Brain microvascular endothelial cell (primary cell): ENCODE results near the gene STRA6.
"Not testable (repeated sequence)": the region's sequence is repeated elsewhere in the genome, so short reads cannot be mapped to it uniquely, and the experiment has no call there.

Experiments
- DNase-seq: peaks from one replicate; pipeline ENCODE4 v3.0.0-alpha.2; 2020
- H3K27ac ChIP-seq: fragments of 250-450 bp; sonication (Bioruptor Pico); 2 replicates; pipeline ENCODE4 v1.5.1; 2020; ENCODE audit warnings: mild to moderate bottlenecking, moderate library complexity
- H3K27me3 ChIP-seq: fragments of 250-450 bp; sonication (Bioruptor Pico); replicated peaks from 2 replicates; pipeline ENCODE4 v1.5.1; 2020; ENCODE audit warnings: mild to moderate bottlenecking
- H3K36me3 ChIP-seq: fragments of 250-450 bp; sonication (Bioruptor Pico); replicated peaks from 2 replicates; pipeline ENCODE4 v1.5.1; 2020; ENCODE audit warnings: mild to moderate bottlenecking
- H3K4me3 ChIP-seq: 2 replicates; pipeline ENCODE4 v1.5.1; 2011; ENCODE audit warnings: low read depth, mild to moderate bottlenecking, control low read depth, low read length, moderate library complexity
- in situ Hi-C: cut with HindIII; loops from 2 replicates; pipeline ENCODE4 v1.10.0; 2017; ENCODE audit warnings: low sequenced_read_pairs, low pct_ligation_motif_present
- TF ChIP-seq, protein P1 (sequence below): IDR thresholded peaks from 2 replicates; pipeline ENCODE4 v1.5.1; 2011; ENCODE audit warnings: low read depth, mild to moderate bottlenecking, moderate library complexity, low read length, control low read depth, inconsistent platforms; ENCODE audit errors: missing control alignments

STRA6 gene

DNA sequence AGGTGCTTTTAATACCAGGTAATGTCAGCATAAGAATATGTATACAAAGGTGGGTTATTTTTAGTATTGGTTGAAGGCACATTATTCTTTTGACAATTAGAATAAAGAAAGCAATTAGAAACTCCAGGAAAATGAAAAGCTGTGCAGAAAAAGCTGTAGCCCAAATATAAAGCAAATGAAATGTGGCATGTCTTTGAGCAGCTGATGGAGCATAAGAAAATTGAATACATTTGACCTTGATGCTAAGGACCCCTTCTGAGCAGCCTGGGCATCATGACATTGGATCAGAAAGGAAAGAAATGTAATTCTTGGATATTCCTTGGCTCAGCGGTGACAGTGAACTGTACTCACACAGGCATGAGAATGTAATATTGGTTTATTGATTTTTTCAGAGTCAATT lies 37.1 kb downstream of the STRA6 start:
- in situ Hi-C loops: no loop called here
- TF ChIP-seq, protein P1, sequence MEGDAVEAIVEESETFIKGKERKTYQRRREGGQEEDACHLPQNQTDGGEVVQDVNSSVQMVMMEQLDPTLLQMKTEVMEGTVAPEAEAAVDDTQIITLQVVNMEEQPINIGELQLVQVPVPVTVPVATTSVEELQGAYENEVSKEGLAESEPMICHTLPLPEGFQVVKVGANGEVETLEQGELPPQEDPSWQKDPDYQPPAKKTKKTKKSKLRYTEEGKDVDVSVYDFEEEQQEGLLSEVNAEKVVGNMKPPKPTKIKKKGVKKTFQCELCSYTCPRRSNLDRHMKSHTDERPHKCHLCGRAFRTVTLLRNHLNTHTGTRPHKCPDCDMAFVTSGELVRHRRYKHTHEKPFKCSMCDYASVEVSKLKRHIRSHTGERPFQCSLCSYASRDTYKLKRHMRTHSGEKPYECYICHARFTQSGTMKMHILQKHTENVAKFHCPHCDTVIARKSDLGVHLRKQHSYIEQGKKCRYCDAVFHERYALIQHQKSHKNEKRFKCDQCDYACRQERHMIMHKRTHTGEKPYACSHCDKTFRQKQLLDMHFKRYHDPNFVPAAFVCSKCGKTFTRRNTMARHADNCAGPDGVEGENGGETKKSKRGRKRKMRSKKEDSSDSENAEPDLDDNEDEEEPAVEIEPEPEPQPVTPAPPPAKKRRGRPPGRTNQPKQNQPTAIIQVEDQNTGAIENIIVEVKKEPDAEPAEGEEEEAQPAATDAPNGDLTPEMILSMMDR: no peak
- H3K27me3 ChIP-seq: no peaks in the 10 kb centered on the region
- H3K27ac ChIP-seq: no peak overlapping the region
- no peak overlapping the region for H3K4me3 ChIP-seq
- no peak for DNase-seq
- H3K36me3 ChIP-seq: no peaks in the 10 kb centered on the region

DNA sequence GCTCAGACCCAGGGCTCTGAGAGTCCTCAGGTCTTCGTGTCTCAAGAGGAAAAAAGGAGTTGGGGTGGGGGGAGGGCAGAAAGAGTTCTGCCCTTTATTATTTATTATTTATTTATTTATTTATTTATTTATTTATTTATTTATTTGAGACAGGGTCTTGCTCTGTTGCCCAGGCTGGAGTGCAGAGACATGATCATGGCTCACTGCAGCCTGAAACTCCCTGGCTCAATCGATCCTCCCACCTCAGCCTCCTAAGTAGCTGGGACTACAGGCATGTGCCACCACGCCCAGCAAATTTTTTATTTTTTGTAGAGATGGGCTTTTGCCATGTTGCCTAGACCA lies 40.4 kb downstream of the STRA6 start:
- H3K4me3 ChIP-seq, H3K36me3 ChIP-seq, H3K27me3 ChIP-seq, in situ Hi-C loops, DNase-seq, H3K27ac ChIP-seq: not testable (repeated sequence)

DNA sequence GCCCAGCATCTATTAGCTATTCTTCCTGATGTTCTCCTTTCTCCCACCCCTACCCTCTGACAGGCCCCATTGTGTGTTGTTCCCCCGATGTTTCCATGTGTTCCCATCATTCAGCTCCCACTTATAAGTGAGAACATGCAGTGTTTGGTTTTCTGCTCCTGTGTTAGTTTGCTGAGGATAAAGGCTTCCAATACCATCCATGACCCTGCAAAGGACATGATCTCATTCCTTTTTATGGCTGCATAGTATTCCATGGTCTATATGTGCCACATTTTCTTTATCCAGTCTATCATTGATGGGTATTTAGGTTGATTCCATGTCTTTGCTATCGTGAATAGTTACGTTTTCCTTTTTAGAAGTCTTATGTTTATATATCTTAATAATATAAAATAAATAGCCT lies 42.2 kb downstream of the STRA6 start:
- H3K36me3 ChIP-seq, DNase-seq, H3K4me3 ChIP-seq, in situ Hi-C loops, H3K27me3 ChIP-seq, H3K27ac ChIP-seq: not testable (repeated sequence)

DNA sequence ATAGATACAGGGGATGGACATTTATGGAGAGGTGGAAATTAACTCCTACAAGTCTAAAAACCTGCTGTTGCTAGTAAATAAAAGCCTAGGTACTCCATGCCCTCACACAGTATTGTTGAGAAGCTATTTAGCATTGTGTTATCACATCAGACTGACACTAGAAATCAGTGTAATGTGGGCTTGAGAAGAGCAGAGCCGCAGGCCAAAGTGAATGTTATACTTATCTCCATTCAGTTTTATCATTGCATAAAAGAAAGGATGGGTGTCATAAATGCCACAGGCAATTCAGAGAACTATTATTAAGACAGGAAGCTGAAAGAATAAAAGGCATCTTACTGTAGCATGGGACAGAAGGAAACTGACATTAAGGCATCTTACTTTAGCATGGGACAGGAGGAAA lies 42.8 kb downstream of the STRA6 start:
- Histone ChIP-seq H3K27me3 (no peaks in the 10 kb centered on the region), H3K4me3 (no peak overlapping the region), H3K27ac (no peak overlapping the region), H3K36me3 (no peaks in the 10 kb centered on the region)
- DNase-seq: no peak
- in situ Hi-C loops: no loop called here
- TF ChIP-seq, protein P1: no peak

DNA sequence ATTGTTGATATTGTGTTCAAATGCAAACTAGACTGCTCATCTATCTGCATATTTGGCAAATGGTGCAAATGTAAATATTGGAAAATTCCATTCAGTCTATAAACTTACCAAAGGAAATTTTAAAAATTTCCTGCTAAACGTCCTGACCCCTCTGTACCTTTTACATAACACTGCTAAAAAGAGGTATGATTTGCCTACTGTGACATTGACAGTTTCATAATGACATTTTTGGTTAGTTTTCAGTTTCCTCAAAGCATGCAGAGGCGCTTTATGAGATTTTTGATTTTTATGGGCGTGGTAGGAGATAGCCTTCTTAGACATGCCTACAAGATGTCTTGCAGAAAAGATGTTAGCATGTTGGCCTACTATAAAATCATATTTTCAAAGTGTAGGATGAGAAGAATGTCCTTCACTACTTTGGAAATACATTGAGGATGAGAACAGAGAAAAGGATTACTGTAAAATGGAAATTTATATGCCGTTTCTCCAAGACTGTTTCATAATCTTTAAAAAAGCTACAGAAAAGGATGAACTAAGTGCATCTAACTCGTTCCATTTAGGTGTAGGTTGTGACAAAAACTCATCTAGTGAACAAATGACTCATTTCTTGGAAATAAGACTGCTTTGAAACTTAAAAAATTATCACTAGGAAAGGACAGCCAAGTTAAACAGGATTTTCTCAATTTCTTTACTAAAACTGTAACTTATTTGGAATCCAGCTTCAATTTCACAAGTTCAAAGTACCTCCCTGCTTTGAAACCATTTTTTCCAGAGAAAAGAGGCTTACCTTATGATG lies 43.5 kb downstream of the STRA6 start:
- TF ChIP-seq, protein P1: no peak
- H3K27ac ChIP-seq: no peak overlapping the region
- in situ Hi-C loops: no loop called here
- H3K36me3 ChIP-seq: no peaks in the 10 kb centered on the region
- DNase-seq: no peak
- H3K4me3 ChIP-seq: no peak overlapping the region
- H3K27me3 ChIP-seq: no peaks in the 10 kb centered on the region

DNA sequence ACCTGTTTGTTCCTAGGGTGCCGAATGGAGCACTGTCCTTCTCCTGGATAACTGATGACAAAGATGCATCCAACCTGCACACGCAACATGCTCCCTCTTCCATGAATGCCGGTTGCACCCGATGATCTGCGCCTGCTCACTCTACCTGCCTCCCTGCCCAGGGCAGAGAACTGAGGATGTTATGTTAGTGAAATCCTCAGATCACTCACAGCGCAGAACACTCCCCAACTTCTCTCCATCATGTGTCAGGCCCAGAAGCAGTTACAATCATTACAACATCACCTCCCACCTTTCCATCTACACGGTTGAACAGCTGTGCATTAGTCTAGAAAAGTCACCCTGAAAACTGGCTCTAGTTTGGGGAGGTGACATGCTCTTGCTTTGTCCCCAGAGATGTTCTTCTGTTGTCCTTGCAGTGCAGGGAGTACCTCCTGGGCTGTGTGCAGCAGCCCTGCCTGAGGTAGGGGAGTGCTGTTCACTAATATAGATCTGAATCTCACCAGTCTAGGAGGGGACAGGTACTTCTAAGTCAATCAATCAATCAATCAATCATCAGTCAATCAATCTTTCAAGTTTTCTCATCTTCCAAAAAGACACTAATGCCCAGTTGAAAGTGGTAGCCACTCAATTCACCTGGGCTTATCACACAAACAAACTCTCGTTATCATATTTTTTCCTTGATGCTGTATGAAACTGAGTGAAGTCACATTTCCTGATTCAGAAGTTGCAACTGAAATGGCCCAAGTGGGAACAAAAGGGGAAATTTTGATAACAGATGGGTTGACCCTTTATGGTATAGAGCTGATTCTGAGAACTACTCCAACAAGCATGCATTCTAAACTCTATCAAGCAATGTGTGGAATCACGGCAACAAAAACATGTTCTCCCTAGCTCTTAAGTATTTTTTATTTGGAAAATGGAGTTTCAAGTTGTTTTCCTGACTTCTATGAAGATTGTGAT lies 44.4 kb downstream of the STRA6 start:
- no peak for DNase-seq
- Histone ChIP-seq H3K4me3 (no peak overlapping the region), H3K27ac (no peak overlapping the region), H3K27me3 (no peaks in the 10 kb centered on the region), H3K36me3 (no peaks in the 10 kb centered on the region)
- TF ChIP-seq, protein P1: no peak
- in situ Hi-C loops: no loop called here
